Endodermal cell (in vitro differentiated cells): Measurements from ENCODE around the gene MECR. TPM values are rescaled to one million over a fixed set of nuclear protein-coding genes. Genes with fewer than 3 reads are reported as not detected.

Source experiments
- DNase-seq: peaks from one replicate; pipeline ENCODE4 v3.0.0-alpha.2; 2017
- H3K27ac ChIP-seq: 2 replicates; pipeline ENCODE4 v1.5.1; 2013; ENCODE audit warnings: mild to moderate bottlenecking, low read depth, low read length, moderate library complexity
- H3K27me3 ChIP-seq: 2 replicates; pipeline ENCODE4 v1.6.1; 2013; ENCODE audit warnings: mild to moderate bottlenecking, low read length, moderate library complexity; ENCODE audit not compliant: insufficient read depth, control insufficient read depth, poor library complexity, severe bottlenecking
- H3K36me3 ChIP-seq: 2 replicates; pipeline ENCODE4 v1.7.0; 2013; ENCODE audit warnings: mild to moderate bottlenecking, low read length, moderate library complexity; ENCODE audit not compliant: control insufficient read depth, insufficient read depth
- H3K4me1 ChIP-seq: one replicate; pipeline ENCODE4 v1.7.0; 2013; ENCODE audit warnings: low read length; ENCODE audit not compliant: control insufficient read depth, insufficient read depth
- H3K4me3 ChIP-seq: 2 replicates; pipeline ENCODE4 v1.5.1; 2013; ENCODE audit warnings: mild to moderate bottlenecking, low read length, moderate library complexity
- H3K9ac ChIP-seq: 2 replicates; pipeline ENCODE4 v1.6.1; 2013; ENCODE audit warnings: mild to moderate bottlenecking, low read length, moderate library complexity; ENCODE audit not compliant: poor library complexity, severe bottlenecking; ENCODE audit errors: extremely low read depth
- H3K9me3 ChIP-seq: 2 replicates; pipeline ENCODE4 v1.6.1; 2013; ENCODE audit warnings: mild to moderate bottlenecking, low read length, moderate library complexity; ENCODE audit not compliant: control insufficient read depth
- H3K27ac Mint-ChIP-seq: 2 replicates; pipeline ENCODE4 v1.8.0; 2020; ENCODE audit warnings: mixed read lengths
- H3K27me3 Mint-ChIP-seq: 2 replicates; pipeline ENCODE4 v1.8.0; 2021; ENCODE audit warnings: mild to moderate bottlenecking, mixed read lengths; ENCODE audit not compliant: insufficient read depth
- H3K36me3 Mint-ChIP-seq: 2 replicates; pipeline ENCODE4 v1.8.0; 2020; ENCODE audit warnings: low read depth, mixed read lengths
- H3K4me1 Mint-ChIP-seq: 2 replicates; pipeline ENCODE4 v1.8.0; 2020; ENCODE audit warnings: mixed read lengths
- H3K4me3 Mint-ChIP-seq: 2 replicates; pipeline ENCODE4 v1.8.0; 2020; ENCODE audit warnings: mild to moderate bottlenecking, moderate library complexity, mixed read lengths
- H3K9me3 Mint-ChIP-seq: 2 replicates; pipeline ENCODE4 v1.8.0; 2020; ENCODE audit warnings: mild to moderate bottlenecking, mixed read lengths
- WGBS, 2 experiments: methylation state at CpG; one replicate each; pipeline versions ENCODE4 v1.1.5 to v1.1.7; 2013; ENCODE audit warnings: missing lambda C conversion rate in 2 of 2, mixed read lengths in 1 of 2; ENCODE audit not compliant: insufficient coverage in 1 of 2, insufficient read length in 1 of 2; 5-methylcytosine and 5-hydroxymethylcytosine counted together
- total RNA-seq, 2 donors: library from RNA; stranded (reverse); fragmentation: NEBNext Ultra II Directional in 1 of 2; extraction: Animal tissue kit (Norgen Biotek cat#: 25700) in 1 of 2; gene quantifications; 2 replicates in 1 of 2; 3 replicates in 1 of 2; pipeline ENCODE4 v1.2.1, GENCODE V29; 2021
- TF ChIP-seq, protein P1 (sequence below): fragments of 200-600 bp; sonication (generic); conservative IDR thresholded peaks from 2 replicates; pipeline ENCODE4 v1.5.0; 2021; ENCODE audit warnings: antibody characterized with exemption, mild to moderate bottlenecking

Gene MECR
- total RNA-seq, 2 donors from 2014 or later = 33.3 to 38.2 TPM

DNA sequence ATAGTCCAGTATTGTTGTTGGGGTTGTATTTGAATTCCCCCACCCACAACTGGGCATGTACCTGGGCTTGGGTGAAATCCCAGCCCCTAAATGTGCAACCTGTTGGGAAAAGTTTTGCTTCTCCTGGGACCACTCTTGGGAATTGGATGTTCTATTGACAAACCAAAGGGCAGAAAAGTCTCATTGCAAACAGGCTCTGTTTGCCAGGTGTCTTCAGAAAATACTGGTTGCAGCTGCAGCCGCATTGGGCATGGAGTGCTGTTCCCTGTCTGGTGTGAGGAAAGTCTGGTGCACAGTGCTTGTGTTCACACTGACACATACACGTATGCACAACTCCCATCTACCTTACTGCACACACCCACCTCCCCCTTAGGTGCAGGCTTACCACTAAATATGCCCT lies 17.7 kb upstream of the MECR start:
- H3K4me1 ChIP-seq = peaks cover 34% of the 10 kb centered on the region
- no peaks in the 10 kb centered on the region for H3K27me3 Mint-ChIP-seq
- 86 to 88% methylated on average over 2 of the region's 2 CpGs for WGBS, 2 experiments
- peak overlapping the region; percentile 31 for H3K4me3 Mint-ChIP-seq
- H3K27ac Mint-ChIP-seq = peak overlapping the region; percentile 83
- no peak overlapping the region for H3K4me3 ChIP-seq
- TF ChIP-seq, protein P1, sequence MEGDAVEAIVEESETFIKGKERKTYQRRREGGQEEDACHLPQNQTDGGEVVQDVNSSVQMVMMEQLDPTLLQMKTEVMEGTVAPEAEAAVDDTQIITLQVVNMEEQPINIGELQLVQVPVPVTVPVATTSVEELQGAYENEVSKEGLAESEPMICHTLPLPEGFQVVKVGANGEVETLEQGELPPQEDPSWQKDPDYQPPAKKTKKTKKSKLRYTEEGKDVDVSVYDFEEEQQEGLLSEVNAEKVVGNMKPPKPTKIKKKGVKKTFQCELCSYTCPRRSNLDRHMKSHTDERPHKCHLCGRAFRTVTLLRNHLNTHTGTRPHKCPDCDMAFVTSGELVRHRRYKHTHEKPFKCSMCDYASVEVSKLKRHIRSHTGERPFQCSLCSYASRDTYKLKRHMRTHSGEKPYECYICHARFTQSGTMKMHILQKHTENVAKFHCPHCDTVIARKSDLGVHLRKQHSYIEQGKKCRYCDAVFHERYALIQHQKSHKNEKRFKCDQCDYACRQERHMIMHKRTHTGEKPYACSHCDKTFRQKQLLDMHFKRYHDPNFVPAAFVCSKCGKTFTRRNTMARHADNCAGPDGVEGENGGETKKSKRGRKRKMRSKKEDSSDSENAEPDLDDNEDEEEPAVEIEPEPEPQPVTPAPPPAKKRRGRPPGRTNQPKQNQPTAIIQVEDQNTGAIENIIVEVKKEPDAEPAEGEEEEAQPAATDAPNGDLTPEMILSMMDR = no peak
- peaks cover 40% of the 10 kb centered on the region for H3K4me1 Mint-ChIP-seq
- no peak overlapping the region for H3K27ac ChIP-seq
- H3K36me3 ChIP-seq = no peaks in the 10 kb centered on the region
- H3K9ac ChIP-seq = no peak overlapping the region
- DNase-seq = no peak
- H3K36me3 Mint-ChIP-seq = no peaks in the 10 kb centered on the region
- no peaks in the 10 kb centered on the region for H3K27me3 ChIP-seq
- H3K9me3 Mint-ChIP-seq = no peaks in the 10 kb centered on the region
- no peaks in the 10 kb centered on the region for H3K9me3 ChIP-seq

DNA sequence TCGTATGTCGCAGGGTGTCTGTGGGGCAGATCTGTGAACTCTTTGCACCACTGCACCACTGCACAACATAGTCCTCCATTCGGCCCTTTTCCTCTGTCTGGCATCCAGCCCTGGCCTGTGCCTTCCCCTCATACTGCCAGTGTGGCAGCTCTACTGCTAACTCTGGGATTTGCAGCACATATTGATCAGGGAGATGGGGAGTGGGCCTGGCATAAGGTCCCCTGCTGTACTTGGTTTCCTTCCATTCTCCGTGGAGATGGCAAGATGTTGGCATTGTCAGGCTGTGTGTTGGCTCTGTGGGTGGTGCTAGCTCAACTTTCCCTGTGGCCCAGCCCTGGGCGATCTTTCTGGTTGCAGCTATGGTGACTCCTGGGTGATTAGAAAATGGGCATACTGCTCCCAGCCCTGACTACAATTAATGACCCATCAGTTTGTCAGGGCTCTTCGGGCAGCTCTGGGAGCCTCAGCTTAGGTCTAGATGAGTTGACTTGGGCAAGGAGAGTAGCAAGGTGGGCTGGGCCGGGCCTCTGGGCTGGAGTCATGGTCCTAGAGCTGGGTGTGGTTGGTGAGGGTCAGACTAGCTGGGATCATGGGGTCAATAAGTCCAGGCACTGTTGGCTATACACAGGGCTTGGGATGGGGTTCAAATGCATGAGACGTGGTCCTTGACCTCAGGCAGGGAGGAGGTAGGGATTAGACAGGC lies 17.0 kb upstream of the MECR start:
- 91 to 100% methylated on average over 2 to 8 of the region's 8 CpGs for WGBS, 2 experiments
- Histone ChIP-seq H3K27ac (no peak overlapping the region), H3K9me3 (no peaks in the 10 kb centered on the region), H3K4me3 (no peak overlapping the region), H3K9ac (no peak overlapping the region), H3K36me3 (no peaks in the 10 kb centered on the region), H3K27me3 (no peaks in the 10 kb centered on the region), H3K4me1 (peaks cover 34% of the 10 kb centered on the region)
- Mint-ChIP-seq H3K4me3 (no peak overlapping the region), H3K9me3 (no peaks in the 10 kb centered on the region), H3K4me1 (peaks cover 40% of the 10 kb centered on the region), H3K36me3 (no peaks in the 10 kb centered on the region), H3K27me3 (no peaks in the 10 kb centered on the region), H3K27ac (peak overlapping the region; percentile 2)
- TF ChIP-seq, protein P1 = no peak
- peak; percentile 34 for DNase-seq

DNA sequence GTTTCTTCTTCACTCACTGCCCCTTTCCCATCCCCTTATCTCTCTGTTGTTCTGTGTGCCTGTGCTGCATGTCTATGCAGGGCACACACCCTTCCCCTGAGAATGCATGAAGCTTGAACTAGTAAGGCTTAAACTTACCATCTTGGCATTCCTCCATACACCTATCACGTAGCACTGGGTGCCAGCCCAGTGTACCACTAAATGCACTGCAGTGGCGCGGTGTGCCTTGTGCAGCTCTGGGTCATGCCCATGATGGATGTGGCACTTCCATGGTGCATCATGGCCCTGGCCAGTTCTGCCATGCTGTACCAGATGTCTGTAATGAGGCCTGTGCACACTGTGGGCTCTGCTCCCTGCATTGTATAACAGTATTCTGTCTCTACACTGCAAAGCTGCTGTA lies 16.3 kb upstream of the MECR start:
- Mint-ChIP-seq H3K36me3 (no peaks in the 10 kb centered on the region), H3K27ac (no peak overlapping the region), H3K9me3 (no peaks in the 10 kb centered on the region), H3K4me3 (no peak overlapping the region), H3K27me3 (no peaks in the 10 kb centered on the region), H3K4me1 (peaks cover 40% of the 10 kb centered on the region)
- peaks cover 34% of the 10 kb centered on the region for H3K4me1 ChIP-seq
- no peak overlapping the region for H3K27ac ChIP-seq
- no peak overlapping the region for H3K4me3 ChIP-seq
- no peaks in the 10 kb centered on the region for H3K27me3 ChIP-seq
- H3K36me3 ChIP-seq = no peaks in the 10 kb centered on the region
- 96 to 100% methylated on average over 3 of the region's 3 CpGs for WGBS, 2 experiments
- DNase-seq = no peak
- TF ChIP-seq, protein P1 = no peak
- no peaks in the 10 kb centered on the region for H3K9me3 ChIP-seq
- H3K9ac ChIP-seq = no peak overlapping the region
